Measurements from ENCODE around the gene NHERF1. TPM values are rescaled to one million over a fixed set of nuclear protein-coding genes. Genes with fewer than 3 reads are reported as not detected.

The NHERF1 gene
- total RNA-seq, 1 donor from 2014 or later: 13.9 TPM

GRCh38 chr17:74748279-74748528, 224 bp upstream of the NHERF1 start:
- no peak for DNase-seq (ENCODE audit: low spot score)

GRCh38 chr17:74749279-74750038, 1.0 kb downstream of the NHERF1 start:
- no peak for DNase-seq (ENCODE audit: low spot score)

GRCh38 chr17:74750039-74750326, 1.6 kb downstream of the NHERF1 start:
- DNase-seq (ENCODE audit: low spot score): no peak

- DNase-seq (ENCODE audit: low spot score): no peak
Observed at GRCh38 chr17:74750327-74751069, 2.1 kb downstream of the NHERF1 start.

- DNase-seq (ENCODE audit: low spot score): no peak
Observed at GRCh38 chr17:74752415-74752814, 4.0 kb downstream of the NHERF1 start.

GRCh38 chr17:74752822-74753401, 4.5 kb downstream of the NHERF1 start:
- no peak for DNase-seq (ENCODE audit: low spot score)

GRCh38 chr17:74754832-74755231, 6.4 kb downstream of the NHERF1 start:
- DNase-seq (ENCODE audit: low spot score): no peak

- DNase-seq (ENCODE audit: low spot score): no peak
Observed at GRCh38 chr17:74755533-74755932, 7.1 kb downstream of the NHERF1 start.

GRCh38 chr17:74756891-74757290, 8.5 kb downstream of the NHERF1 start:
- no peak for DNase-seq (ENCODE audit: low spot score)

GRCh38 chr17:74757502-74757901, 9.1 kb downstream of the NHERF1 start:
- DNase-seq (ENCODE audit: low spot score): no peak

GRCh38 chr17:74757931-74758847, 9.8 kb downstream of the NHERF1 start:
- no peak for DNase-seq (ENCODE audit: low spot score)

- DNase-seq (ENCODE audit: low spot score): no peak
Observed at GRCh38 chr17:74758848-74759168, 10.4 kb downstream of the NHERF1 start.

- DNase-seq (ENCODE audit: low spot score): no peak
Observed at GRCh38 chr17:74759243-74759801, 10.9 kb downstream of the NHERF1 start.

- DNase-seq (ENCODE audit: low spot score): no peak
Observed at GRCh38 chr17:74759941-74760340, 11.5 kb downstream of the NHERF1 start.

GRCh38 chr17:74760404-74761105, 12.1 kb downstream of the NHERF1 start:
- no peak for DNase-seq (ENCODE audit: low spot score)

- DNase-seq (ENCODE audit: low spot score): no peak
Observed at GRCh38 chr17:74761419-74761818, 13.0 kb downstream of the NHERF1 start.

GRCh38 chr17:74761931-74762330, 13.5 kb downstream of the NHERF1 start:
- no peak for DNase-seq (ENCODE audit: low spot score)

GRCh38 chr17:74763565-74764387, 15.3 kb downstream of the NHERF1 start:
- no peak for DNase-seq (ENCODE audit: low spot score)

GRCh38 chr17:74764751-74765286, 16.4 kb downstream of the NHERF1 start:
- no peak for DNase-seq (ENCODE audit: low spot score)

- DNase-seq (ENCODE audit: low spot score): no peak
Observed at GRCh38 chr17:74766413-74766812, 18.0 kb downstream of the NHERF1 start.
